Astrocyte of the cerebellum (primary cell): ENCODE results near the gene ACTR6.
"Not testable (repeated sequence)": the region's sequence is repeated elsewhere in the genome, so short reads cannot be mapped to it uniquely, and the experiment has no call there.

Source experiments
- DNase-seq: peaks from one replicate; pipeline ENCODE4 v3.0.0-alpha.2; 2011; ENCODE audit warnings: low read depth
- H3K4me3 ChIP-seq: 2 replicates; pipeline ENCODE4 v1.5.1; 2011; ENCODE audit warnings: mild to moderate bottlenecking, low read depth, low read length, moderate library complexity
- in situ Hi-C: cut with HindIII; loops from 2 replicates; pipeline ENCODE4 v1.10.0; 2017; ENCODE audit warnings: low sequenced_read_pairs
- TF ChIP-seq, protein P1 (sequence below): IDR thresholded peaks from 2 replicates; pipeline ENCODE4 v1.5.1; 2012; ENCODE audit warnings: low read length, low read depth, moderate library complexity, mild to moderate bottlenecking; ENCODE audit errors: missing control alignments

The ACTR6 gene

DNA sequence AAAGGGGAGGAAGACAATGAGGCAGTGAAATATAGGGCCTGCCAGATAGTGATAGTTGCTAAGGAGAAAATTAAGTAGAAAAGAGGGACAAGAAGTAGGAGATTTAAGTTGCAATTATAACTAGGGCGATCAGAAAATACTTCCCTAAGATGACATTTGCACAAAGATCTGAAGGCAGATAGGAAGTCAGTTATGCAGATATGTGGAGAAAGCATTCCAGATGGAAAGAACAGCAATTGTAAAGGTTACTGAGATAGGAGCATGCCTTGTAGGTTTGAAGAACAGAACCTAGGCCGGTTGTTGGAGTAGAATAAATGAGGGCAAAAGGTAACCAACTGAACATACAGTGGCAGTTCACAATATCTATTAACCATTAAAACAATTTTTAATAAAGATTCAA, 21.4 kb upstream of the ACTR6 start:
- DNase-seq, result no peak
- in situ Hi-C loops, result no loop called here
- TF ChIP-seq, protein P1, sequence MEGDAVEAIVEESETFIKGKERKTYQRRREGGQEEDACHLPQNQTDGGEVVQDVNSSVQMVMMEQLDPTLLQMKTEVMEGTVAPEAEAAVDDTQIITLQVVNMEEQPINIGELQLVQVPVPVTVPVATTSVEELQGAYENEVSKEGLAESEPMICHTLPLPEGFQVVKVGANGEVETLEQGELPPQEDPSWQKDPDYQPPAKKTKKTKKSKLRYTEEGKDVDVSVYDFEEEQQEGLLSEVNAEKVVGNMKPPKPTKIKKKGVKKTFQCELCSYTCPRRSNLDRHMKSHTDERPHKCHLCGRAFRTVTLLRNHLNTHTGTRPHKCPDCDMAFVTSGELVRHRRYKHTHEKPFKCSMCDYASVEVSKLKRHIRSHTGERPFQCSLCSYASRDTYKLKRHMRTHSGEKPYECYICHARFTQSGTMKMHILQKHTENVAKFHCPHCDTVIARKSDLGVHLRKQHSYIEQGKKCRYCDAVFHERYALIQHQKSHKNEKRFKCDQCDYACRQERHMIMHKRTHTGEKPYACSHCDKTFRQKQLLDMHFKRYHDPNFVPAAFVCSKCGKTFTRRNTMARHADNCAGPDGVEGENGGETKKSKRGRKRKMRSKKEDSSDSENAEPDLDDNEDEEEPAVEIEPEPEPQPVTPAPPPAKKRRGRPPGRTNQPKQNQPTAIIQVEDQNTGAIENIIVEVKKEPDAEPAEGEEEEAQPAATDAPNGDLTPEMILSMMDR, result no peak
- no peak overlapping the region for H3K4me3 ChIP-seq

DNA sequence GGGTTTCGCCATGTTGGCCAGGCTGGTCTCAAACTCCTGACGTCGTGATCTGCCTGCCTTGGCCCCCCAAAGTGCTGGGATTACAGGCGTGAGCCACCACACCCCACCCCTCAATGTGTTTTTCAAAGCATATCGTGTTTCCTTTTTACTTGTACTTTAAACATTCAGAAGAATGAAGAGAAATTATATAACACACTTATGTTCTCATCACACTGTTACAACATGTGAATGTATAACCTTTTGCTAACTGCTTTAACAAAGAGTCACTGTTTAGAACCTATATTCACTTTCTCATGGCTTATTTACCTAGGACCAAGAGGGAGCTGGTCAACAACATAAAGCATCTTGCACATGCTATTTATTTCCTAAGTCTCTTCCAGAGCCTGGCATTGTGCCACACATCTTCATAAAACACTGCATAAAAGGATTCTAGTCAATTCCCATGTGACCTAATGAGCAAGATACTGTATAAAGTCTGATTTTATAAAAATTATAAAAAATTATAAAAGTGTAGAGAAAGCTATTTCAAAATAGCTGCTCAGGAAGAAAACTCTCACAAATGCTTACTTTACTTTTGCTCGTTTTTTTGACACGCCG, 16.0 kb upstream of the ACTR6 start:
- in situ Hi-C loops, result no loop called here
- H3K4me3 ChIP-seq, result no peak overlapping the region
- no peak for DNase-seq
- TF ChIP-seq, protein P1, result no peak

DNA sequence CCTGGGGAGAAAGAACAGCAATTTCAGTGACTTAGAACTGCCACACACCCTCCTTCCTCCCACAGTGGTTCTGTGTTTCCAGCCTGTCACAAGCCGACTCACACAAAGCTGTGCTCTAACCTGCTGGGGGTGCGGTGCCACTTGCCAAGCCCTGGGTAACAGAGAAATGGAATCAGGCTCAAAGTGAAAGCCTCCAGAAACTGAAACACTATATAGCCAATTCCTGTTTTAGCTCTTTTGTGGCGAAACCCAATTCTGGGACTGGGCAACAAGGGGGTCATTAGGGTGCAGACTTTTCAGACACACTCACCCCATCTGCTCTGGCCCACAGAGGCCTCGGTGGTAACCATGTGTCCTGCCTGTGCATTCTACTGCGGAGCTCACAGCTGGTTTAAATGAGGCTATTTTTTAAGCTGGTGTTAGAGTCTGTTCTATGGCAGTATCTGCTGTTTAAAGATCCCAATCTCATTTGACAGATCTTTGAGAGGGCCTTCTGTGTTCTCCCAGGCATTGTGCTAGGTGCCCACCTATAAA, 15.2 kb upstream of the ACTR6 start:
- H3K4me3 ChIP-seq, result no peak overlapping the region
- DNase-seq, result no peak
- in situ Hi-C loops, result no loop called here
- TF ChIP-seq, protein P1, result no peak

DNA sequence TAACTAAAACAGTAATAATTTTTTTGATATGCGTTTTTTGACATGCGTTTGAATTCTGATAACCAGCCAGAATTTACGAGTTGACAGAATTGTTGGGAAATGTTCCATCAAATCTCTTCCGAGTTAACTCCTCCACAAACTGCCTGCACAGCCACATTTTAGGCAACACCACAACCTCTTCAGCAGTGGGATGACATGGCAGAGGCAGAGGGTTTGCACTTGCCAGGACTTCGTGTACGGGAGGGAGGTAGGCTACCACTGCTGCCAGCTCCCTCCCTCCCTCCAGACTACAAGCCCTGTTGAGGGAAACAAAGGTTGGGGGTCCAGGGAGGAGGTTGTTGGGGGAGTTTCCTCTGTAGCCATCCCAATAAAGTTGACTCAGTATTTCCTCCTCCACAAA, 14.5 kb upstream of the ACTR6 start:
- DNase-seq, result no peak
- TF ChIP-seq, protein P1, result no peak
- in situ Hi-C loops, result no loop called here

GRCh38 chr12:100187068-100187467, 13.5 kb upstream of the ACTR6 start:
- DNase-seq, result no peak
- in situ Hi-C loops, result no loop called here
- TF ChIP-seq, protein P1, result no peak
- no peak overlapping the region for H3K4me3 ChIP-seq

More for the DNA sequence above, 14.5 kb upstream of the ACTR6 start:
- H3K4me3 ChIP-seq, result no peak overlapping the region

DNA sequence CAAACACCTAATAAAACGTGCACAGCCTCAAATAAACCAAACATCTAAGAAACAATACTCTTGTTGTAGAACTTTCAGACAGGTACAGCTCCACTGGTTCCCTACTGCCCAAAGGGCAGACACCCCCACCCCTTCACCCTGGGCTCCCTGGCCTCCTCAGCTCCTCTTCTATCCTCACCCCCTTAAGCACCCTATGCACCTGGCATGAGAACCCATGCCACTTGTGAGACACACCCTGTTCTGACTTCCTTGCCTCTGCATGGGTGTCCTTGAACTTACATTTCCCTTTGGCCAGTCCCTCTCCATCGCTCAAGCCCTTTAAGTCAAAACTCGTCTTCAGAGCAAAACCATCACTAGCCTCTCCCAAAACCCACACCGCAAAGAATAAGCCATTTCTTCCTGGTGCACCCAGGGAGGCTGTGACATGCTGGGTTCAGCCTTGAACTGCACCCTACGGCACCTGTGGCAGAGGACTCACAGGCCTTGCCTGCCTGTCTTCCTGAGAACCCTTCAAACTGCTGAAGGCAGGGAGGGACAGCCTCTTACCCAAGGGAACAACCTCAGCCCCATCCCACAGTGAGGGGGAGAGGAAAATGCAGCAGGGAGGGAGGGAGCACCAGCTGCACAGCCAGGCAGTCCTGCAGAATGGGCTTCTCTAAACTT, 12.6 kb upstream of the ACTR6 start:
- TF ChIP-seq, protein P1, result no peak
- H3K4me3 ChIP-seq, result no peak overlapping the region
- in situ Hi-C loops, result no loop called here
- no peak for DNase-seq

DNA sequence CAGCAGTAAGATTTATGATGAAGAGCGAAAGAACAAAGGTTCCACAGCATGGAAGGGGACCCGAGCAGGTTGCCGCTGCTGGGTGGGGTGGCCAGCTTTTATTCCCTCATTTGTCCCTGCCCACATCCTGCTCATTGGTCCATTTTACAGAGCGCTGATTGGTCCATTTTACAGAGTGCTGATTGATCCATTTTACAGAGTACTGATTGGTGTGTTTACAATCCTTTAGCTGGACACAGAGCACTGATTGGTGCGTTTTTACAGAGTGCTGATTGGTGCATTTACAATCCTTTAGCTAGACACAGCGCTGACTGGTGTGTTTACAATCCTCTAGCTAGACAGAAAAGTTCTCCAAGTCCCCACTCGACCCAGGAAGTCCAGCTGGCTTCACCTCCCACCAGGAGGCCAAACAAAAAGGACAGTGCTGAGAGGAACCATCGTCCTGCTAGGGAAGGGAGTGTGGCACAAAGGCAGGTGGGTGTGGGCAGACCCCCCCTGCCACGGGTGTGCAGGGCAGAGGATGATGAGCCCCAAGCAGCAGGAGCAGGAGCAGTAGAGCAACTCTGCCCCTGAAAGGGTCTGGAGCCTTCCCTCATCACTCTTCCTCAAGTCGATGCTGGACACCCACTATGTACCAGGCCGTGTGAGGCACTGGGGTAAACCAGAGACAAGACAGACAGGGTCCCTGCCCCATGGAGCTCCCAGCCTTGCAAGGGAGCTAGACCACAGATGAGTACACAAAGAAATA, 11.6 kb upstream of the ACTR6 start:
- in situ Hi-C loops, DNase-seq, H3K4me3 ChIP-seq: not testable (repeated sequence)
